GM19468 (cell line): ENCODE measurements around the gene GSDMA.
"Not testable (repeated sequence)": the region's sequence is repeated elsewhere in the genome, so short reads cannot be mapped to it uniquely, and the experiment has no call there.

Source experiments
- ATAC-seq: cut with Tn5 transposase; IDR thresholded peaks from one replicate; pipeline ENCODE4 v1.9.1; 2021; ENCODE audit warnings: mild to moderate bottlenecking, moderate library complexity, moderate number of reproducible peaks; ENCODE audit not compliant: unreplicated experiment; ENCODE audit errors: extremely low read depth

The GSDMA gene

DNA sequence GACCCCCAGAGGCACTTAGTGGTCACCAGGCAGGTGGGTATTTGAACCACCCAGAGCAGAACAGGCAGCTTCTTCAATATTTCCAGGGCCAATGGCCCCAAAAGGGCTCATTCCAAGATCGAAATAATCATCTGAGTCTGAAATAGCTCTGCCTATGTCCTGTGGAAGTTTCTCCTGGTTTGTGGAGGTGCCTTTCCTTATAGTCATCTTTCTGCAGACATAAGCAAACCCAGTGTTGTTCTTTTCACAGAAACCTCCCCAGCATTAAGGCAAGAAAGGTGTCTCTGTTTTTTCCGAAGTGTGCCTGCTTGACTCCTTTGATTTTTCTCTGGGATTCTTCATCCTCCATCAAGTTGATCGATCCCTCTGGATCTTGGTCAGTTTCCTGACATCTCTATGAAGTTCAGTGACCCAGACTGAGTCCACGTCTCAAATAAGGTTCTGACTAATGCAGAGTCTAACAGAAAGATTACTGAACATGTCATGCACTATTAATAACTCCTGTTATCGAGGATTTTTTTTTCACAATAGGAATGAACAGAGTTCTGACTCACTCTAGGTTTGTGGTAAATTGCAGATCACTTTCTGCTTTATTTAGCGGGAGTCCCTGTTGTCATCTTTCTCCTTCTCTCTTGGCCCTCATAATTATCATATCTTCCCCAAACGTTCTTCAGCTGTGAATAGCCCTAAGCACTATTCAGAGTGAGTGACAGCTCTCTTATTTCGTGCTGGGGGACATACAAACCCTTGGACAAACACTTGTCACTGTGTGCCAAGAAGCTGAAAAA lies 33.8 kb upstream of the GSDMA start:
- no peak for ATAC-seq

DNA sequence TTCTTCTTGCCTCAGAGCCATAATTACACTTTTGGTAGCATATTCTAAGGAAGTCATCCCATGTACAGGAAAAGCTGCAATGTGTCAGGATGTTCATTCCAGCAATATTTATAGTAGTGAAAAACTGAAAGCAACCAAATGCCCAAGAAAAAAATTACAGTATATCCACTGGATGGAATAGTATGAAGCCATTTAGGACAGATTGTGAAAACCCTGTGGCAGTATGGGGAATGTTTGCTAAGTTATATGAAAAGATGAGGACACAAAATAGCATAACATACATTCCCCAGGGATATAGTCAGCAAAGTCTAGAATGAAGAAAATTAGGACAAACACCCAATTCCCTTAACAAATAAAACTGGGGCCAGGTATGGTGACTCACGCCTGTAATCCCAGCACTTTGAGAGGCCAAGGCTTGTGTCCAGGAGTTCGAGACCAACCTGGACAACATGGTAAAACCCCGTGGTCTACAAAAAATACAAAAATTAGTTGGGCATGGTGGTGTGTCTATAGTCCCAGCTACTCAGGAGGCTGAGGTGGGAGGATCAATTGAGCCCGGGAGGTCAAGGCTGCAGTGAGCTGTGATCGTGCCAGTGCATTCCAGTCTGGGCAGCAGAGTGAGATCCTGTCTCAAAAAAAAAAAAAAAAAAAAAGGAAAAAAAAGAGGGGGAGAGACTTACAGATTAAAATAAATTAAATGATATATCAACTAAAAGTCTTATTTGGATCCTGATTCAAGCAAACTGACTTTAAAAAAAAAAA lies 33.0 kb upstream of the GSDMA start:
- ATAC-seq = no peak

DNA sequence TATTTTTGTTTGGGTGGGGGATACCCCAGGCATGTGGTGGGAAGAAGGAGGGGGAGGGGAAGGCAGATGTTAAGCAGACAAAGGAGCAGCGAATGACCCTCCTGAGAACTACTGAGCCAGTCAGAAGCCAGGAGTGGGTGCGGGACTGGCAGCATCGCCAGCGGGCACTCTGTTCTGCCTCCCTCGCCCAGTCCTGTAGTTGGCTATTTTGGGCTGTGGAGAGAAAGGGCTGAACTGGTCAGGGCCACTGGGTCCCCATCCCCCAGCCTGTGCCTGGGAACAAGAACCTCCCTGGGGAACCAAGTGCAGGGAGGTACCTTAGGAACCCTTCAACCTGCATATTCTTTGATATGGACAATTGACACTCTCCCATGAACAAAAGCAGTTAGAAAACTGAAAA lies 28.9 kb upstream of the GSDMA start:
- ATAC-seq = no peak

DNA sequence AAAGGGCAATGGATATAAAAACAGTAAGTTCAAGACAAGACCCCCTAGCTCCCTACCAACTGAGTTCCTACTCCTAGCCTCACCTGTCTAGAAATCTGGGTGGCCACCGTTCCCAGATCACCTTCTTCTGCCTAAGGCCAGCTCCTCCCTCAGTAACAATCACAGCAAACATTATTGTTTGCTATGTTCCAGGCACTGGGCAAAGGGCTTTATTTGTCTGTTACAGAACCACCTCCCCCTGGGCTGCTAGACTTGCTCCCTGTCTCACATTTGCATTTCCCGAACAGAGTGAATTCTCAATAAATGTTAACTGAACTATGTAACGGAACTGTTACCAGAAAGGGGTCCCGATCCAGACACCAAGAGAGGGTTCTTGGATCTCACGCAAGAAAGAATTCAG lies 28.5 kb upstream of the GSDMA start:
- no peak for ATAC-seq

DNA sequence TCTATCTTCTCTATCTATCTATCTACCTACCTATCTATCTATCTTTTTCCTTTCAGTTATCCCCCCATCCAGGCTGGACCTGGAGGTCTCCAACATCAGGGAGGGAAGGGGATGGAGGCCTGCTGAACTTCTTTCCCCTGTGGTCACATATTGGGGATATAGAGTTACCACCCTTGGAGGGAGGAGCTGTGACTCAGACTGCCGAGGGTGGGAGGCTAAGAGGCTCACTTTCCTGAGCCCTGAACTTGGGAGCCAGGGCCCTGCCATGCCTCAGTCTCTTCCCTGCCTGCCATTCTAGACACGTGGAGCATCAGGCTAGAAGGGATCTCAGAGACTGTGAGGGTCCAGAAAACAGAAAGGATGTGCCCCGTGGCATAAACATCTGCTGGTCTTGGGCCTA lies 26.9 kb upstream of the GSDMA start:
- no peak for ATAC-seq

DNA sequence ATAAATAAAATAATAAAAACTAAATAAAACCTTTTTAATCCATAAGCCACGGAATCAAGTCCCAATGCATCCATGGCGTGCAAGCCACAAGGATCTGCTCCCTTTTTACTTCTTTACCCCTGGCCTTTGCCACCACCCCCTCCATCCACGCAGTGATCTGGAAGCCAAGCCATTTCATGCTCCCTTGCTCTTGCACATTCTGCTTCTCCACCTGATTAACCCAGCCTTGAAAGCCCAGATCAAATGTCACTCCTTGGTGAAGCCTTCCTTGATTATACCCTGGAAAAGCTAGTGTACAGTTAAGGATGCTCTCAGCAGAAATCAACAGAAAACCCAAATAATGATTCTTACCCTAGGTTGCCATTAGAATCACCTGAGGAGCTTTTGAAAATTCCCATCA lies 25.4 kb upstream of the GSDMA start:
- ATAC-seq = no peak

DNA sequence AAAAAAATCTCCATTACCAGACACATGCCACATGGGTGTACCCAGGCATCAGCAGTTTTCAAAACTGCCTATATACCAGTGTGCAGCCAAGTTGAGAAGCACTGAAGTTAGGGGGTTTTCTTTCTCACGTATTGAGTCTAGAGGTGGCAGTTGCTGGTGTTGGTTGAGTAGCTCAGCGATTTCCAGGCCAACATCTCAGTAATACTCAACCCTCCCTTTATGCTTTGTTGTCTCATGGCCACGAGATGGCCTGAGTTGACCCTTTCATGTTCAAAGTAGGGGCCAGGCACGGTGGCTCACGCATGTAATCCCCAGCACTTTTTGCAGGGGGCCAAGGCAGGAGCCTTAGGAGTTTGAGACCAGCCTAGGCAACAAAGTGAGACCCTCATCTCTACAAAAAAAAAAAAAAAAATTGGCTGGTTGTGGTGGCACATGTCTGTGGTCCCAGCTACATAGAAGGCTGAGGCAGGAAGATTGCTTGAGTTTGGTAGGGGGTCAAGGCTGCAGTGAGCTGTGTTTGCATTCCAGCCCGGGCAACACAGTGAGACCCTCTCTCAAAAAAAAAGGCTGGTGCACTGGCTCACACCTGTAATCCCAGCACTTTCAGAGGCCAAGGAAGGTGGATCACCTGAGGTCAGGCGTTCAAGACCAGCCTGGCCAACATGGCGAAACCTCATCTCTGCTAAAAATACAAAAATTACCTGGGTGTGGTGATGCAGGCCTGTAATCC lies 24.5 kb upstream of the GSDMA start:
- ATAC-seq = no peak

DNA sequence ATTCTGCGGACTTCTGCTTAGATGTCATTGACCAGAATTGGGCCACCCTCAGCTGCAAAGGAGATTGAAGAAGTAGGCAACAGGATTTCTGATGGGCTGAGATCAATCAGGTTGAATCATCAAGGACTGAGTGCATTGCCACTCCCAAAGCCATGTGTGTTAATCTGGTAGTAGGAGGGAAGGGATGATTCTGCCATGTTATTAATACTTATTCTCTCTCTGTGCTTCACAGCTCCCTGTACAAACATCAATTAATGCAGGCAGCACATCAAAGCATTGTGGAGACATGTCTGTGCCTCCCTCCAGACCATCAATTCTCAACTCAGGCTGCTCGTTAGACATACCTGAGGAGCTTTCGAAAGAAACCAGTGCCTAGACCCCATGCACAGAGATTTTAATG lies 23.7 kb upstream of the GSDMA start:
- ATAC-seq = no peak

DNA sequence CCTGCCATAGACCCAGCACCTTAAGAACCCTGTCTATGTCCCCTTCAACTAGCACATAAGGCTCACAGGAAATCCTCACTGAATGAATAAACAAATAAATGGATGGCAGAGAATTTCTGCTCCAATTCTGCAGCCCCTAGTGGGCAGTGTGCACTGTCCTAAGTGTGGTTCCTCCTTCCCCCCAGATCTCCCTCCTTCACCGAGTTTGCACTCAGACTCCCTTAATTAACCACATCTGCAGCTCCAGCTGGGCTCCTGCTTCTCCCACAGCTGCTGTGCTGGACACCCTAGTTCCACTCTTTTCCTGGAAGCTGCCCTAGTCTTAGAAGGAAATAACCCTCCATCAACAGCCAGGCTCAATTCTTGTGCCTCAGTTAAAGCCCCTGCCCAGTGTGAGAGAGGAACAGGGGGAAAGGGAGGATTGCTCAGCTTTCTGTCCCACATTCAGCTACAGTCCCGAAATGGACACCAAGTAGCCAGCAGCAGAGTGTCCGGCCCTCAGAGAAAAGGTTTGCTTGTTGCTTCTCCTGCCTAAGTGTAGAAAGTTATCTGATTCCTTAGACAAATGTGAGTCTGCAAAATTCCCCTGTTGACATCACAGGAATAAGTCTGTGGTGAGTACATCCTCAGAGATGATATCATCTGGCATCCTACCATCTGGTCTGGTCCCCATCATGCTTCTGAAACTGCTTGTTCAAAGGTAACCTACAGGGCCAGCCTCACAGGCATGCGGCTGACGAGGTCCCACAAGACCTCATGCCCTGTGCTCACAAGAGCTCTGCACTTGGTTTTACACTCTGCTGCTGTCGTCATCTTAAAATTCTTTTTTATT lies 23.0 kb upstream of the GSDMA start:
- no peak for ATAC-seq

DNA sequence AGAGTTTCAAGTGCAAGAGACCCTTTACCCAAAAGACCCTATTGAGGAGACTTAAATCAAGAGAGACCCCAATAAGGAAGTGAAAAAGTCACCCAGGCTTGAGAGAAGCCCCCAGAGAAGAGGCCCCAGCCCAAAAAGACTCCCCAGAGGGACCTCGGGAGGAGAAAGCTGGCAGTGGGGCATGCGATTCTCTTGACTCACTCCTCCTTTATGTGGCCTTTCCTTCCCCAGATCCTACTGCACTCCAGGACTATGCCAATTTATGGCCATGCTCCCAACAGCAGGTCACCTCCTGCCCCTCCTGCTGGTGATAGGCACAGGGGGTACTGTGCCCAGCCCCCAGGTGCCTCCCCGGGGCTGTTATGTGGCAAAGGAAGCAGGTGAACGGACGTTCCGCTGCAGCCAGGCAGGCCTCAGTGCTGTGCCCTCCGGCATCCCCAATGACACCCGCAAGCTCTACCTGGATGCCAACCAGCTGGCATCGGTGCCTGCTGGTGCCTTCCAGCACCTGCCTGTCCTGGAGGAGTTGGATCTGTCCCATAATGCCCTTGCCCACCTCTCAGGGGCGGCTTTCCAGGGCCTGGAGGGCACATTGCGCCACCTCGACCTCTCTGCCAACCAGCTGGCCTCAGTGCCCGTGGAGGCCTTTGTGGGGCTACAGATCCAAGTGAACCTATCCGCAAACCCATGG lies 19.0 kb upstream of the GSDMA start:
- no peak for ATAC-seq

DNA sequence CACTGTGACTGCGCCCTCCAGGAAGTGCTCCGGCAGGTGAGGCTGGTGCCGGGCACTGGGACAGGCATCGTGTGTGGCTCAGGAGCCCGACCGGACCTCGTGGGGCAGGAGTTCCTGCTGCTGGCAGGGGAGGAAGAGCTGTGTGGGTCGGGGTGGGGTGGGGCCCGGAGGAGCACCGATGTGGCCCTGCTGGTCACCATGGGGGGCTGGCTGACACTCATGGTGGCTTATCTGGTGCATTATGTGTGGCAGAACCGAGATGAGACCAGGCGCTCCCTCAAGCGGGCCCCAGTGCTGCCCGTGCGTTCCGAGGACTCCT lies 18.5 kb upstream of the GSDMA start:
- ATAC-seq = no peak

DNA sequence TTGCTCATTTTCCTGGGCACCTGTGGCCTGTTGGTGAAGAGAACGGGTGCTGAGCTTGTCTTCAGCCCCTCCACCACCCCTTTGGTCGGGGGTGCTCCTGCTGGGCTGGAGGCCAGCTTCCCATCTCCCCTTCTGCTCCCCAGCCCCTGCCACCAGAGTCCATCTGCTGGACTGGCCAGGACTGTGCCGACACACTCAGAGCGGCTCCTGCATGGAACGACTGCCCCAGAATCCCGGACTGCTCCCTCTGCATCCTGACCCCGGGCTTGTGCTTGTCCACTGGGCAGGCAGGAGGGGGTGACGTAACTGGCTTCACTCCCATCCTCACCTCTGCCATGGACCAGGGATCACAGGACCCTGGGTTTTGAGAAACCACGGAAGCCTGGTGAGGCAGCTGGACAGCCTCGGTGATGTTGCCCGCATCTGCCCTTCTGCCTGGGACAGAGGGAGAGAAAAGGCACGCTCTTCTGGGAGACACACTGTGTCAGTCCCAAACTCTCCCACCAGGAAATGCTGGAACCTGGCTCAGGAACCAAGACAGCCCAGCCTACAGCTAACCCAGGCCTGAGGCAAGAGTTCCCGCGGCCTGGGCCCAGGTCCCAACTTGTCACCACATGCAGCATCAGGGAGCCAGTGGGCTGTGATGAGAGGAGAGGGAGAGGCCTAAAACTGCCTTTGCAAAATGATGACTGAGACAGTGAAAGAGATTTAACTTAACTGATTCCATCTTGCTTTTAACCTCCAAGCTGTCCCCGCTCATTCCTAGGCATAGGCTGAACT lies 16.1 kb upstream of the GSDMA start:
- no peak for ATAC-seq

DNA sequence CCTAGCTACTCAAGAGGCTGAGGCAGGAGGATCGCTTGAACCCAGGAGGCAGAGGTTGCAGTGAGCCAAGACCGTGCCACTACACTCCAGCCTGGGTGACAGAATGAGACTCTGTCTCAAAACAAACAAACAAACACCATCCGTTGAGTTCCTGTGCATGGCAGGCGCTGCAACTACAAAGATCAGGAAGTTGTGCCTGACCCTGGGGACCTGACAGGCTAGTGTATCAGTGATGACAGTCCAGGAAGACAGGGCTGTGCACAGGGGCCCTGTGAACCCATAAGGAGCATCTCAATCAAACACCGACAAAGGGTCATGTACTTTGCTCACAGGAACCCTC lies 14.3 kb upstream of the GSDMA start:
- ATAC-seq = not testable (repeated sequence)

DNA sequence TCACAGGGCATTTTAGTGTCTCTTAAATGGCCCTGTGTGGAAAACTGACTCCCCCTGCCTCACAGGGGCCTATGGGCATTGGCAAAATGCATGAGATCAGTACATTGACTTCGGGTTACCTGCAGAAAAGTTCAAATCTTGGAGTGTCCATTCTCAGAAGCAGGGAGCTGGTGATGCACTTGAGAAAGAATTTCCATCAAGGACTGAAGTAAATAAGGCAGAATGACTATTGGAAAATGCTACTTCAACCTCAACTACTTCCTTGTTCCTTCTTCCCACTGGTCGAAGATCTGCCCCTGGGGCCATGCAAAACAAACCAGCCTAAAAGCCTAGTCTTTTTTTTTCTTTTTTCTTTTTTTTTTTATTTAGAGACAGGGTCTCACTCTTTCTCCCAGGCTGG lies 13.8 kb upstream of the GSDMA start:
- ATAC-seq = no peak

DNA sequence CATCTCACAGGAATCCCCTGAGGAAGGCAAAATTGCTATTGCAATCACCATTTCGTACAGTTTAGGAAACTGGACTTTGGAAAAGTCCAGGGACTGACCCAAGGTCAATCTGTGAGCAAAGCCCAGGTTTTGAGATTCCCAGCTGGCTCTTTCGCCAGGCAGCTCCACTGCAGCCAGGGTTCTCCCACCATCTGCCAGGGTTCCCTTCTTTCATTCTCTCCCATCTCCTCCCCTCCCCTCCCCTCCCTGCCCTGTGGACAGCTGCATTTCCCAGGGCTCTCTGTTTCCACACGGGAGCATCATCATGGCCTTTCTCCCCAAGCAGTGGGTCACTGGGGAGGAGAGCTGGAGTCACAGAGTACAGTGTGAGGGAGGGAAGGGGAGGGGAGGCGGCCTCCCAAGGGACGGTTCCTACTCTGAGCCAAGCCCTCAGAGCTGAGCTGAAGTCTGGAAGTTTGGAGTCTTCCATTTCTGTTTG lies 11.9 kb upstream of the GSDMA start:
- no peak for ATAC-seq

DNA sequence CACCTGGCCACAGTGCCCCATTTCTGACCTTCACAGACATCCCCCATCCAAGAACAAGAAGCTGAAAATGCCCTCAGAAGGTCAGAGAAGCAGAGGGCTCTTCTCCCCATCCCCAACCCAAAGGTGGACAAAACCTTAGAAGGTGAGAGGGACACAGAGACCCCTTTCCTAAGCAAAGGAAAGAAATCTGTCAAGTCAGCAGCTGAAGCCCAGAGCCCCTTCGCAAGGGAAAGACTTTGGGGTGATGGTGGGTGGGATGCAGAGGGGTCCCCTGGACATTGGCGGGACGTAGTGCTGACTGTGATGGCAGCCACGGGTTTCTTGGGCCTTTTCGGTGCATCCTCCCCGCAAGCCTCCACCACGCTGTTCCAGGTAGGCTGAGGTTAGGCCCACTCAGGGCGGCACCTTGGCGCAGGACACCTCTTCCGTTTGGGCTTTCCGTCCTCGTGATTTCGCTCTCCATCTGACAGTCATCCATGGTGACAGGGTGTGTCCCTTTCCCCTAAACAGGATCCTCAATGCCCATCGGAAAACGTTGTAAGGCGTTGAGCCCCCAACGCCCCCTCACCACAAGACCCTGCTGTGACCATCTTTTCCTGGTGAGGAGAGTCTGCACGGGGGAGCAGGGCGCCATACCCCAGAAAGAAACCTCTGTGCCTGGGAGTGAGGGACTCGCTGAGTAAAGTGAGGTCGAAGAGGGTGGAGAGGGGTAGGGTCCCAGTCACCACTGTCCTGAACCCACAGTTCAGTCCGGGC lies 10.7 kb upstream of the GSDMA start:
- no peak for ATAC-seq

DNA sequence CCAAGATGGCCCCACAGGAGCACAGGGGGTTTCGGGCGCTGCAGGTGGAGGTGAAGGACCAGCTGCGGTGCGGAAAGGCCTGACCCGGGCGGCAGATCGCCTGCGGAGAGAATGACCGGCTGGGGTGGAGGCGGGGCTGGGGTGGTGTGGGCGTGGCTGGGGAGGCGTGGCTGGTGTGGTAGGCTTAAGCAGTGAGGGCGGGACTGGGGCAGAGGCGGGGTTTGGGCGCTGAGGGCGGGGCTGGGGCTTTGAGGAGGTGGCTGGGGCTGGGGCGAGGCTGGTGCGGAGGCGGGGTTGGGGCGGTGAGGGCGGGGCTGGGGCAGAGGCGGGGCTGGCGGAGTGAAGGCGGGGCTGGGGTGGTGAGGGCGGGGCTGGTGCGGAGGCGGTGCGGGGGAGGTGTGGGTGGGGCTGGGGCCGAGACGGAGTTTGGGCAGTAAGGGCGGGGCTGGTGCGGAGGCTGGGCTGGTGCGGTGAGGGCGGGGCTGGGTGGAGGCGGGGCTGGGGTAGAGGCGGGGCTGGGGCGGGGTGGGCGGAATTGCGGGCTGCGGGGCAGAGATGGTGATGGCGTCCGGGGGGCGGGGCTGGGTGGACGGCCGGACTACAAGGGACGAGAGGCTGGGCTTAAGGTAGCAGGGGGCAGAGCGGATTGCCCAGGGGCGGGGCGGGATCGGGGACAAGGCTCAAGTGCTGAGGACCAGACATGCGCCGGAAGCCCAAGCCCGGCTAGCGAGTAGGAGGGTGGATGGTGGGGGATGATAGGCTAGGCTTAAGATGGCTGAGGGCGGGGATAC lies 9.9 kb upstream of the GSDMA start:
- ATAC-seq = peak; percentile 69

DNA sequence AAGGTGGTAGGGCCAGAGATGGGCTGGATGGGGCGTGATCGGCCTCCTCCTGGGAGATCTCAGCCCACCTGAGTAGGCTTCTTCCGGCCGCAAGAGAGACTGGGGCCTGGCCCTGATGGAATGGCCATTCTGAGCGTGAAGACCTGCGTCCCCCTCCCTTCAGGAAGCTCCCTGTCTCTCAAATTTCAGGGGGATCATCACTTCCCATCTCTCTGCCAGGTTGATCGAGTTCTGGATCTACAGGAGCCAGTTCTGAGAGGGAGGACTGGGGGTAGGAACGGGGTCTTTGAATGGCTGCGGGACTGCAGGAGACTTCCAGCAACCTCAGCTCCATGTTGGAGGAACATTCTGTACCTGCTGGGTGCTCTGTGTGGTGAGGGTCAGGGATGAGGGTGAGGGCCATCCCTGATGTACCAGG lies 9.3 kb upstream of the GSDMA start:
- no peak for ATAC-seq
